Measurements from ENCODE around the gene OR2T34. TPM values are rescaled to one million over a fixed set of nuclear protein-coding genes. Genes with fewer than 3 reads are reported as not detected.
"Not testable (repeated sequence)": the region's sequence is repeated elsewhere in the genome, so short reads cannot be mapped to it uniquely, and the experiment has no call there.

OR2T34 gene, protein sequence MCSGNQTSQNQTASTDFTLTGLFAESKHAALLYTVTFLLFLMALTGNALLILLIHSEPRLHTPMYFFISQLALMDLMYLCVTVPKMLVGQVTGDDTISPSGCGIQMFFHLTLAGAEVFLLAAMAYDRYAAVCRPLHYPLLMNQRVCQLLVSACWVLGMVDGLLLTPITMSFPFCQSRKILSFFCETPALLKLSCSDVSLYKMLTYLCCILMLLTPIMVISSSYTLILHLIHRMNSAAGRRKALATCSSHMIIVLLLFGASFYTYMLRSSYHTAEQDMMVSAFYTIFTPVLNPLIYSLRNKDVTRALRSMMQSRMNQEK
- not detected for polyA plus RNA-seq (2013, experiment 1 of 2; ENCODE audit: insufficient read length)
- polyA plus RNA-seq (2013, experiment 2 of 2; ENCODE audit: insufficient read length) = not detected

DNA sequence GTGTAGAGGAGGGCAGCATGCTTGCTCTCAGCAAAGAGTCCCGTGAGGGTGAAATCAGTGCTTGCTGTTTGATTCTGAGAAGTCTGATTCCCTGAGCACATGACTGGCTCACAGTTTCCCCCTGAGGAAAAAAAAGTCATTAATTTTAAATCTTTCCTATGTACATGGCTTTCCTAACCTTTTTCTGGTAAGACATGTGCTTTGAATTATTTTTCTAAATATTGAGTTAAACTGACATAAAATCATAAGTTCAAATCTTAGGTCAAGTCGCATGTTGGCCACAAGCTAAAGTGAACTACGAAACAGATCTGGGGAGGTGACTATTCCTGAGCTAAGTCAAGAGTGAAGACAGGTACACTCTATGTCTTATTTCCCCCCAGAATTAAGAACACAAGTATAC is at the start of gene OR2T34:
Gene OR2T34 (minus strand): TSS at position 101 of the 400 bp plus-strand sequence. CDS start 0 bp downstream, at position 101.
- DNase-seq = not testable (repeated sequence)

DNA sequence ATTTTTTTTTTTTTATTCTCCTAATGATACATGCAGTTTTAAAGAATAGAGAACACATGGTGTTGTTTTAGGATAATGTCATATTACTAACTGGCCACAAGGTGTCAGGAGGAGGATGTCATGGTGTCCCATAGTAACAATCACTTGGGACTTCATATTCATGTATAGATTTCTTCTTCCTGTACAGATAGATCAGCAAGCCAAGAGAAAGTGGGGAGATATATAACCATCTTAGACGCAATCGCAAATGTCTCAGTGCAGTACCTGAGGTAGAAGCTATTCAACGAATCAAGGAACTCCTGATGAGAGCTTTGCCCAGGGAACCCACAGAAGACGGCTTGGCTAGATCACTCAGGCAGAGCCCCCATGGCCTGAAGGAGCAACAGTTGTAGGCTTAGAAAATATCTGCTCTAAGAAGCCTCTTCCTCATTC is 48.0 kb upstream of the OR2T34 start:
- DNase-seq = no peak

DNA sequence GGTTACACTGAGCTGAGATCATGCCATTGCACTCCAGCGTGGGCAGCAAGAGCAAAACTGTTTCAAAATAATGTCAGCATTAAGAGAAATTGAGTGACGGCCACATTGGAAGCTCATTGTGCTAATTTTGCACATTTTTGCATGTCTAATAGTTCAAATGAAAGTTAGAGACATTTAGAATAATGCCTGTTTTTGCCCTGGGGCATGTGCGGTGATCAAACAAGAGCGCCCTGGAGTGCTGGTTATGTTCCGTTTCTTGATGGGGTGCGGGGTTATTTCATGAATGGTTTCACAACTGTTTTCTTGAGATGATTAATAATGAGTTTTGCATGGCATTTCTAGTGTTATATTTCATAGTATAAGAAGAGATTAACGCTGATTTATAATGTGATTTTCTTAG is 47.2 kb upstream of the OR2T34 start:
- no peak for DNase-seq

DNA sequence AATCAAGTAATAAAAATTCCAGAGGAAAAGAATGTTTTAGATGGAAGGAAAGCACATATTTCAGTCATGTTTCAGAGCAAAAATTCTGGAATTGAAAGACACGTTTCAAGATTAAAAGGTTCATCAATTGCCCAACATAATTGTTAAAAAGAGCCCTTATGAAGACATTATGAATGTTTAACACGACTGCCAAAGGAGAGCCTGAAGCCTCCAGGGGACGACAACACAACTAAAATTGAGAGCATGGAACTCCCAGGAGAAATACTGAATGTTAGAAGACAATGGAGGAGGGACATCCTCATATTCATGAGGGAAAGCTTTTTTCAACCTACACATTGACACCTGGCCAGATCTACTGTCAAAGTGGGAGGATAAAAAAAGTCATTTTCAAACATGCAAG is 44.3 kb upstream of the OR2T34 start:
- DNase-seq = no peak

DNA sequence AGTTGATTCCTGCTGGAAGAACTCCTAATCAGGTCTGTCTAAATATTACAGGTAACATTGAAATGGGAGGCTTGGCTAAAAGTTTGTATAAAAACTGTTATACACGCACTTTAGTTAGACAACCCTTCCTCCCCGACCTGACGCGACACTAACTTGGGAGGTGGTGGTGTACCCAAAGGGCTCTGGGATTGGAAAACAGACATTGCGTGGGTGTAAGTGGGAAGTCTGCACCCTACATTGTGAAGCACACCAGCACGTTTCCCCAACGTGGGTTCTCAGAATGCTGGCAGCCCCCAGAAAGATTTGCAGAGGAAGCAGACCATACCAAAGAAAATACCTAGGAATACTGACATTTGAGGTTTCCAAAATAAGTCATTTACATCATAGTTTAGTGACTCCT is 43.6 kb upstream of the OR2T34 start:
- DNase-seq = no peak

DNA sequence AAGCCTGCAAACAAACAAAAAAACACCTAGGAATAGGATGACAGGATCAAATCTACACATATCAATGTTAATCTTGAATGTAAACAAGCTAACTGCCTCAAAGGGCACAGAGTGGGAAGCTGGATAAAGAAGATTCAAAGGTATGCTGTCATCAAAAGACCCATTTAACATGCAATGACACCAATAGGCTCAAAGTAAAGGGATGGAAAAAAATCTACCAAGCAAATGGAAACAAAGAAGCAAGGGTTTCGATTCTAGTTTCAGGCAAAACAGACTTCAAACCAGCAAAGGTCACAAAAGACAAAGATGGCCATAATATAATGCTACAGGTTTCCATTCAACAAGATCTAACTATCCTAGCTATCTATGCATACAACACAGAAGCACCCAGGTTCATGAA is 39.2 kb upstream of the OR2T34 start:
- no peak for DNase-seq

DNA sequence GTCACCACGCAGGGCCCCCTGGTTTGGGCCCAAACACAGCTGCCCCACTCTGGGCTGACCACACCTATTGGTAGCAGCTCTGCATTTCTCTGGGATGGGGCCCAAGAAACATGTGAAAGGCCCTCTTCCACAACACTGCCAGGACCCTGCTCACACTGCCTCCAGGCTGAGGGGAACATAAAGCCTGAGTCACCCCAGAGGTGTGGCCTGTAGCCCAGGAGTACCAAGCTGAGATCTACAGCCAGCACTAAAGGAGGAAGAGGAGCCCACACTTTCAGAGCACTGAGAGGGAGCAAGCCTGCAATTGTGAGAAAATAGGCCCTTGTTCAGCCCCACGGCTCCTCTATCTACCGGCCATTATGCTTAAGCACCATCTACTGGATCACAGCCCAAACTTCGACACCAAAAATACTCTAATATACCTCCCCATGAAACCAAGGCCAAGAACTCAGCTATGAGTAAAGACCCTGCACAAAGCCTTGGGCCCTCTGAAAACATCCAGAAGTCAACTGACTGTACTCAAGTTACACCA is 37.4 kb upstream of the OR2T34 start:
- no peak for DNase-seq

DNA sequence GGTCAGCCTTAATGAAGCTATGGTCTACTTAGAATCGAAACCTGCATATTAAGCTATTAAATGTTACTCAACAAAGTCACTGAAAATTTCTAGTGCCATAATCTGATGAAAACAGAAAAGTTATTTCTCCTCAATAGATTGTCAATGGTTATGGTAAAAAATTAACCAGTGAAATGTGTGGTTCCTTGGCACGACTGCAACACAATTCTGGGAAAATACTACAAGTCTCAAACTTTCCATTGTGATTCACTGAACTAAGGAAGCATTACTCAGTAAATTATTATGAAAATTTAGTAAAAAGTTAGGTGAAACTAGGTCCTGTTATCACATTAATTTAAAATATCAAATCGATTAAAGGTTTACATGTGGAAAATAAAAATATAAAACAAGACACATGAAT is 35.7 kb upstream of the OR2T34 start:
- no peak for DNase-seq

DNA sequence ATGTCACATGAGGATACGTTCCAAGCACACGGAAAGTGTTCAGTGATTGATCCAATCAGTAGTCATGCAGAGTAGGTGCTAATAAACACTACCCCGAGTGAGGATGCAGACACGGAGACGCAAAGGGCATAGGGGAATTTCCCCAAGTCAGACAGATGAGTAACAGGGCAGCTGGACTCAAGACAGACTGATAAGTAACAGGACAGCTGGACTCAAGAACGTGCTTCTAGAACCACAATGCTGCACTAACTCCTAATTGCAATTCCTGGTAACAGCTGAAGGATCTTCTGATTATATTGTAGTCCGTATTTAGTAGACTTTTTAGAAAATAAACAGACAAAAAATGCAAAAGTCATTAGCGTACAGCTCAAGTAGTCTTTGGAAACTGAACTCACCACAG is 24.8 kb upstream of the OR2T34 start:
- no peak for DNase-seq

DNA sequence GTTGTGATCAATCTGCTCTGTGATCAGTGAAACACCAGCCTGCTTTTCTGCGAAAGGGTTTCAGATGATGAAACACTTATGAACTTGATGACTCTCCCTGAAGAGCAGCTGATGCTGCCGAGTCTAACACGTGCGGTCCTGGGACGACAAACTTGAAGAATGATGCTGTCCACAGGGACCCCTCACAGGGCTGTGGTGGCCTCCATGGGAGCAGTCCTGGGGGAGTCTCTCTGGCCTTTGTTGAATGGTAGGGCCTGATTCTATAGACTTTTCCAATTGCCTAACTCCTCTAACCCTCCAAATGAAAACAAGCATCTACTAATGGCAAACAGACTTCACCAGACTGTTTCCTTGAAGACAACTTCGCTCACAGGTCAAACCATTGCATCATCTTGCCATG is 23.0 kb upstream of the OR2T34 start, which contains the start of gene OR2T10:
Gene OR2T10 (minus strand): TSS at position 112 of the 400 bp plus-strand sequence. CDS start 3,932 bp downstream, outside the sequence.
- DNase-seq = no peak

DNA sequence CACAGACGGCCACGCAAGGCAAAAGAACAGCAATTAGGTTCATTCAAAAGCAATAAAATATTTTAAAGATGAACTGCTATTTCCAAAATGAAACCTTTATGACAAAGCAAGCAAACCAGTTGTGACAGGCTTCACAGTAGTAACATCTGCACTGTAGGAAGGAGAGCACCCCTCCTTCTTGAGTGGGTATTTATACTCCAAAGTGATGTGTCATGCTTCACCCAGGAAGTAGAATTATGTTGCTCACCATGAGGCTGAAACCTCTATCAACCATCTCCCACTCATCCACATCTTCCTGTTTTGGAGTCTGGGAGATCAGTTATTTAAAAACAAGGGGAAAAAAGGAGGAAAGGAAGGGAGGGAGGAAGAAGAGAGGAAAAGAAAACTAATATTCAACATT is 22.1 kb upstream of the OR2T34 start:
- no peak for DNase-seq

DNA sequence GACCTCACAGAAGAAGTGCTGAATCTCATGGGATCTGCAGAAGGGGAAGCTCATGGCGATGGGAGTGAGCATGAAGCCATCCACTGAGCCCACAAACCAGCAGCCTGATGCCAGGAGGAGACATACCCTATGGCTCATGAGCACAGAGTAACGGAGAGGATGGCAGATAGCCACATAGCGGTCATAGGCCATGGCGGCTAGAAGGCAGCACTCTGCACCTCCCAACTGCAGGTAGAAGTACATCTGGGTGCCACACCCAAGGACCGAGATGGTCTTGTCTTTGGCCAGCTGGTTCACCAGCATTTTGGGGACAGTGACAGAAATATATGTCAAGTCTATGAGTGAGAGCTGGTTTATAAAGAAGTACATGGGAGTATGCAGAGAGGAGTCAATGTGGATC is 18.7 kb upstream of the OR2T34 start:
- DNase-seq = no peak

DNA sequence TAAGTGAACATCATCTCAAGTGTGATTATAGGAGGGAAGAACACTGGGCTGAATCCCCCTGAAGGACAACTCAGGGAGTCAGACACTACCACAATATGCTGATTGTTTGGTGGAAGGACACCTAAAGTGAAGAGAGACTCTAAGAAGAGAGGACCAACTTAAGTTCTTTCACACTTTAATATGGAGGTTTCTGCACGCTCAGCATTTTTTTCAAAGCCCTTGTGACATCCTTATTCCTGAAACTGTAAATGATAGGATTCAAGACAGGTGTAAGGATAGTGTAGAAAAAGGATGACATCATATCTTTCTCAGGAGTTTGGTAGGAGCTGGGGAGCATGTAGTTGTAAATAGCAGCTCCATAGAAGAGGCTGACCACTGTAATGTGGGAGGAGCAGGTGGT is 18.1 kb upstream of the OR2T34 start:
- no peak for DNase-seq

DNA sequence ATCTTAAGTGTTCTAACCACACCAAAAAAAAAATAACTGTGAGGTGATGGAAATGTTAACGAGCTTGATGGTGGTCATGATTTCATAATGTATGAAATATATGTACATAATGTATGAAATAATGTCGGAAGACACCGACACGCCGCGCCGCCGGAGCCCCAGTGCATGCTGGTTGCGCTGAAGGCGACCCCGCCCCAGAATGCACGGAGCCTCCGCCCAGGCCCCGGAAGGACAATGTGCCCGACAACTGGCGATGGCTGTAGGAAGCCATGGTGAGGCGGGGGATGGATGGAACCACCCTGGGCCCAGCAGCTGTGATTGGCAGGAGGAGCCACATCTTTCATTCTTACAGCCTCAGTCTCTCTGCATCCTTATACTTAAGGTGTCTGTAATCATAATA is 15.5 kb upstream of the OR2T34 start:
- DNase-seq = no peak

DNA sequence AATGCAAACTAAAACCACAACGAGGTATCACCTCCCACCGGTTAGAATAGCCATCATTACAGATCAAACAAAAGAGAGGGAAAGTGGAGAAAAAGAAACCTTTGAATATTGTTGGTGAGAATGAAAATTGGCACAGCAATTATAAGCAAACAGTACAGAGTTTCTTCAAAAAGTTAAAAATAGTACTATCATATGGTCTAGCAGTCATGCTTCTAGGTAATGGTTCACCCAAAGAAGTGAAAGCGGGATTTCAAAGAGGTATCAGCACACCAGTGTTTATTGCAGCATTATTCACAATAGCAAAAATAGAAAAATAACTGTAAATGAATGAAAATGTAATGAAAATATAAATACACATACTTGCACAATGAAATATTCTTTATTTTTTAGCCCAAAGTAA is 14.8 kb upstream of the OR2T34 start:
- no peak for DNase-seq

DNA sequence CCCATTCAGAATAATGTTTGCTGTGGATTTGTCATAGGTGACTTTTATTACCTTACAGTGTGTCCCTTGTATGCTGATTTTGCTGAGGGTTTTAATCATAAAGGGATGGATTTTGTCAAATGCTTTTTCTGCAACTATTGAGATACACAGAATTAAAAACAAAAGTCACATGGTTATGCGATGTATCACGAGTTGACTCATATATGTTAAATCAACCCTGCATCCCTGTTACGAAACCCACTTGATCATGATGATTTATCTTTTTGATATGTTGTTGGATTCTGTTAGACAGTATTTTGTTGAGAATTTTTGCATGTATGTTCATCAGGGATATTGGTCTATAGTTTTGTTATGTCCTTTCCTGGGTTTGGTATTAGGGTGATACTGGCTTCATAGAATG is 10.7 kb upstream of the OR2T34 start:
- DNase-seq = no peak

DNA sequence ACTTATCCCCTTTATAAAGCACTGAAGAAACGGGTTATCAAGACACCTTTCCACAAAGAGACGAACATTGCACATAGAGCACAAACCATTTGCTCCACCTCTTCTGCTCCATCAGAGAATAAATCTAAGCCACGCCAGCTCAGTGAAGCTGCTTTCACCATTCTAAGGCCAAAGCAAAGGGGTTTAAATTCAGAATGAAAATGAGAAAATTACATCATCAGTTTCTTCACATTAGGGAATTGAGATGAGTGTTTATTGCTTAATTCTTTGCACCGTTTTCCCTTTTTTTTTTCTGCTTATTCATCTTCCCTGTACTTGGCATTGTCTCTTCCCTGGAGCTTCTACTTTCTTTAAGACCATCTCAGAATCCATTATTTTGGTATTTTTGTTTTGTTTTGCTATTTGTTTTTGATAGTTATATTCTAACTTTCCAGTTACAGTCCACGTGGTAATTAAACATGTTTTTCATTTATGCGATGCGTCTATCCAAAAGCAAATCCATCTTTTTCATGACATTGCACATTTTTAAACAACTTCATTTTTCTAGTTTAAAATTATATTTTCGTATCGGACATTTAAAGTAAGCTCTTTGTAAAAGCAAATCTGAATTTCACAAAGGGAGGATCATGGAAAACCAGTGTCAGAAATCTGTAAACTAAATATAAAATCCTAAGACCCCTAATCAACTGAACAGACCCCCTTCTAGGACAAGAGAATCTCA is 1.9 kb upstream of the OR2T34 start:
- no peak for DNase-seq

DNA sequence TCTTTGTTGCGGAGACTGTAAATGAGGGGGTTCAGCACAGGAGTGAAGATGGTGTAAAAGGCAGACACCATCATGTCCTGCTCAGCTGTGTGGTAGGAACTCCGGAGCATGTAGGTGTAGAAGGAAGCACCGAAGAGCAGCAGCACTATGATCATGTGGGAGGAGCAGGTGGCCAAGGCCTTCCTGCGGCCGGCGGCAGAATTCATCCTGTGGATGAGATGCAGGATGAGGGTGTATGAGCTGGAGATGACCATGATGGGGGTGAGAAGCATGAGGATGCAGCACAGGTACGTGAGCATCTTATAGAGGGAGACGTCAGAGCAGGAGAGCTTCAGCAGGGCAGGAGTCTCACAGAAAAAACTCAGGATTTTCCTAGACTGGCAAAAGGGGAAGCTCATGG is 701 bp downstream of the OR2T34 start:
- not testable (repeated sequence) for DNase-seq

DNA sequence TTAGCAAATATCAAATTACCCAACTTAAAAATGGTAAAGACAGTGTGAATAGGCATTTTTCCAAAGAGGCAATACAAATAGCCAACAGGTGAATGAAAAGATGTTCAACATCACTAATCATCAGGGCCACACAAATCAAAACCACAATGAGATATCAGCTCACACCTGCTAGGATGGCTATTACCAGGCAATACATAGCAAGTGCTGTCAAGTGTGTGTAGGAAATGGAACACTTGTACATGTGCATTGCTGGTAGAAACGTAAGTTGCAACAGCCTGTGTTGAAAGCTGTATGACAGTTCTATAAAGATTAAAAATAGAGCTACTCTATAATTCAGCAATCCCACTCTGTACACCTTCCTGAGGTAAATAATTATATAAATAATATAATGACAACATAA is 2.5 kb downstream of the OR2T34 start:
- DNase-seq = not testable (repeated sequence)

DNA sequence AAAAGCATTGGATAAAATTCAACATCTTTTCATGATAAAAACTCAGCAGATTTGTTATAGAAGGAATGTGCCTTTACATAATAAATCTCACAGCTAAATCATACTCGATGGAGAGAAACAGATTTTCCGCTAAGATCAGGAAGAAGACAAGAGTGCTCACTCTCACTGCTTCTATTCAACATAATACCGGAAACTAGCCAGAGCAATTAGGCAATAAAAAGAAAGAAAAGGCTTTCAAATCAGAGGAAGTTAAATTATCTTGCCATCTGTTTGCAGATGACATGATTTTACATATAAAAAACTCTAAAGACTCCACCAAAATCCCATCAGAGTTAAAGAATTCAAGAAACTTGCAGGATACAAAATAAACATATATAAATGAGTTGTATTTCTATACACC is 3.7 kb downstream of the OR2T34 start:
- DNase-seq = not testable (repeated sequence)

DNA sequence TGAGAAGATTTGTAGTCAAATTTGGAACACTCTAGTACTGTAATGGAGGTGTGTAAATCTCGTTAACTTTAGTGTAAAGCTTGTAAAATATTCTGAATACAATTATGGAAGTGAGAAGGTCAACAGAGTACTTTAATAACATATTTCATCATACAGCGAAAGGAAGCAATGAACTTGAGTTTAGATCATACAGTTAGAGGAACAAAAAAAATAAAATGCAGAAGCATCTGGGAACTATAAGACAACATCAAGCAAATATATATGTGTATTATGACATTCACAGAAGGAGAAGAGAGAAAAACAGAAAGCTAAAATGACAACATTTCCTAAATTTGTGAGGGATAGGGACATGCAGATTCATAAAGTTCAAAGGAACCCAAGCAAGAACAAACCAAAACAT is 5.5 kb downstream of the OR2T34 start:
- not testable (repeated sequence) for DNase-seq

DNA sequence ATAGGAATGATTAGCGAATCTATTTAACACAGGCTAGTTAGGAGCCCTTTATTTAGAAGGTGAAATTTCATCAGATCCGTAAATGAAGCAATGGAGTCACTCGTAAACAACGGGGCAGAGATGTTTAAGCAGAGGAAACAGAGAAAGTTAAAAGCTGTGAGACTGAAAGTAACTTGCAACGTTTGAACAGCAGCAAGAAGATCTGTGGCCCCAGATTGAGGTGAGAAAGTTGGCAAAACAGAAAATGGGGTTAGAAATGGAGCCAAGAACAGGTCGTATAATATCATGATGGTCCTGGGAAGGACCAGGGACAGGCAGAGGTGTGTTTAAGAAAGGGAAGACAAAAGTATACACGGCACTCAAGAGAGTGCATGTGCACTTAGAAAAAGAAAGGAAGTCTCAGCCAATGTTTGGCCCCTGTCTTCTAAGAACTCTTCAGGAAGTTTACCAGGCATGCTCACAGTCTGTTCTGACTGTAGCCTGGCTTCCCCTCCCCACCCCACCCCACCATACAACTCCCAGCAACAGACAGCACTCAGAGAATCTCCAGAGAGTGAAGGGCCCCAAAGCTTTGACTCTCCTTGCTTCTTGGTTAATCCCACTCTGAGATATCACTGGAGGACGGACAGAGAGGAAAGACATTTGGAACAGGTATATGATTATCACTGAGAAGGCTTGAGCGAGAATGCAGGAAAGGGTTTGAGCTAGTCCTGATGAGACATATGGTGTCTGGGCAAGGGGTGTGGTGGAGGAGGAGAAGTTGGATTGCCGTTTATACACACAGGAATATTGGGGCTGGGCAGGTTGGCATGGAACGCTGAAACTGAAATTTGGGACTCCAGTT is 8.8 kb downstream of the OR2T34 start:
- not testable (repeated sequence) for DNase-seq

DNA sequence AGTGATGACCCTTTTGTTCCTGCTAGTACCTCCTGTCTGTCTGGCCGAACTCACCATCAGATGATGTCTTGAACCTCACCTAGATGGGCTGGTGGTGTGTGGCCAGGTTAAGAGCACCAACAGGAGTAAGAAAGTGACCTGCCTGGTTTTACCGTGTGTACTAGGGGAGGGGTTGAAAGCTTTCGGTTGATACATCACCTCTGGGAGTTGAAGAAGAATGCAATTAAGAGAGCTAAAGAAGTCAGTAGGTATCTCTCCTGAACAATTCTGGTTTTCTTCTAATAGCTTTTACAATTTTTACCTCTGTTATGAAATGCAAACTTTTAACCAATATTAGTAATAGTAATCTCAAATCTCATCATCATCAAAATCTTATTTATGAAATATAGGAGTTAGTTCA is 11.9 kb downstream of the OR2T34 start, which contains the start of gene OR2T29:
Gene OR2T29 (minus strand): TSS at position 101 of the 400 bp plus-strand sequence. CDS start 3,281 bp downstream, outside the sequence.
- not testable (repeated sequence) for DNase-seq

All from fibroblast of skin of abdomen (primary cell).